Right forelimb (tissue), 1 donor: ENCODE measurements around the gene PIK3CA.
"Not testable (repeated sequence)": the region's sequence is repeated elsewhere in the genome, so short reads cannot be mapped to it uniquely, and the experiment has no call there.

Source experiments
- DNase-seq: peaks from one replicate; pipeline ENCODE4 v3.0.0-alpha.2; 2018

The PIK3CA gene

GRCh38 chr3:179215550-179215949 lies 67.4 kb downstream of the PIK3CA start:
- not testable (repeated sequence) for DNase-seq

- not testable (repeated sequence) for DNase-seq
Observed at GRCh38 chr3:179218213-179218612, 70.1 kb downstream of the PIK3CA start.

- no peak for DNase-seq
Observed at GRCh38 chr3:179223548-179223947, 75.4 kb downstream of the PIK3CA start.

- DNase-seq = no peak
Observed at GRCh38 chr3:179224584-179224983, 76.4 kb downstream of the PIK3CA start.

GRCh38 chr3:179227349-179227748 lies 79.2 kb downstream of the PIK3CA start:
- DNase-seq = no peak

- no peak for DNase-seq
Observed at GRCh38 chr3:179229177-179229576, 81.0 kb downstream of the PIK3CA start.

GRCh38 chr3:179233043-179233442 lies 84.9 kb downstream of the PIK3CA start:
- no peak for DNase-seq

- DNase-seq = no peak
Observed at GRCh38 chr3:179234199-179234598, 86.0 kb downstream of the PIK3CA start.

- DNase-seq = no peak
Observed at GRCh38 chr3:179236669-179237301, 88.6 kb downstream of the PIK3CA start.

- not testable (repeated sequence) for DNase-seq
Observed at GRCh38 chr3:179240299-179240698, 92.1 kb downstream of the PIK3CA start.

- not testable (repeated sequence) for DNase-seq
Observed at GRCh38 chr3:179242859-179243258, 94.7 kb downstream of the PIK3CA start.

GRCh38 chr3:179244878-179245277 lies 96.7 kb downstream of the PIK3CA start:
- DNase-seq = no peak

- no peak for DNase-seq
Observed at GRCh38 chr3:179247289-179248015, 99.3 kb downstream of the PIK3CA start.

GRCh38 chr3:179250803-179251476 lies 102.8 kb downstream of the PIK3CA start, which contains the start of gene KCNMB3:
TSS of gene KCNMB3 (minus strand) at chr3:179251114. CDS start at chr3:179250990, 124 bp downstream.
- DNase-seq = no peak

- no peak for DNase-seq
Observed at GRCh38 chr3:179256813-179257212, 108.7 kb downstream of the PIK3CA start.

GRCh38 chr3:179257742-179258141 lies 109.6 kb downstream of the PIK3CA start:
- not testable (repeated sequence) for DNase-seq

- no peak for DNase-seq
Observed at GRCh38 chr3:179258820-179259219, 110.7 kb downstream of the PIK3CA start.

GRCh38 chr3:179259959-179260756 lies 112.0 kb downstream of the PIK3CA start:
- DNase-seq = not testable (repeated sequence)

GRCh38 chr3:179260949-179261765 lies 113.0 kb downstream of the PIK3CA start:
- DNase-seq = peak; percentile 77

GRCh38 chr3:179263134-179263533 lies 115.0 kb downstream of the PIK3CA start:
- no peak for DNase-seq

GRCh38 chr3:179264449-179264848 lies 116.3 kb downstream of the PIK3CA start:
- DNase-seq = no peak

GRCh38 chr3:179265092-179265491 lies 116.9 kb downstream of the PIK3CA start:
- DNase-seq = no peak
